ENCODE measurements around the gene LIMS2.

- TF ChIP-seq, protein P1, sequence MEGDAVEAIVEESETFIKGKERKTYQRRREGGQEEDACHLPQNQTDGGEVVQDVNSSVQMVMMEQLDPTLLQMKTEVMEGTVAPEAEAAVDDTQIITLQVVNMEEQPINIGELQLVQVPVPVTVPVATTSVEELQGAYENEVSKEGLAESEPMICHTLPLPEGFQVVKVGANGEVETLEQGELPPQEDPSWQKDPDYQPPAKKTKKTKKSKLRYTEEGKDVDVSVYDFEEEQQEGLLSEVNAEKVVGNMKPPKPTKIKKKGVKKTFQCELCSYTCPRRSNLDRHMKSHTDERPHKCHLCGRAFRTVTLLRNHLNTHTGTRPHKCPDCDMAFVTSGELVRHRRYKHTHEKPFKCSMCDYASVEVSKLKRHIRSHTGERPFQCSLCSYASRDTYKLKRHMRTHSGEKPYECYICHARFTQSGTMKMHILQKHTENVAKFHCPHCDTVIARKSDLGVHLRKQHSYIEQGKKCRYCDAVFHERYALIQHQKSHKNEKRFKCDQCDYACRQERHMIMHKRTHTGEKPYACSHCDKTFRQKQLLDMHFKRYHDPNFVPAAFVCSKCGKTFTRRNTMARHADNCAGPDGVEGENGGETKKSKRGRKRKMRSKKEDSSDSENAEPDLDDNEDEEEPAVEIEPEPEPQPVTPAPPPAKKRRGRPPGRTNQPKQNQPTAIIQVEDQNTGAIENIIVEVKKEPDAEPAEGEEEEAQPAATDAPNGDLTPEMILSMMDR (conservative IDR thresholded peaks at IDR 0.05 in 1 of 2, IDR thresholded peaks at IDR 0.05 in 1 of 2; ENCODE audit: low read depth in 1 of 2, low read length in 2 of 2): no peak
- no peak for TF ChIP-seq EZH2 (IDR thresholded peaks at IDR 0.05; ENCODE audit: low read length, missing control alignments)
Measured at GRCh38 chr2:127640082-127641072, 35.0 kb downstream of the LIMS2 start.

Measured in fibroblast of lung (primary cell).